B cell (primary cell): Measurements from ENCODE around the gene PPBP. TPM values are rescaled to one million over a fixed set of nuclear protein-coding genes. Genes with fewer than 3 reads are reported as not detected.

ENCODE experiments used
- ATAC-seq: fragments of 200-7000 bp; cut with Tn5 transposase; one replicate; pipeline ENCODE4 v1.10.0; 2021; ENCODE audit warnings: low read depth, mild to moderate bottlenecking, moderate number of reproducible peaks, moderate library complexity
- CTCF ChIA-PET: fragments of 350-600 bp; sonication (Branson Sonifier 250); formaldehyde crosslinking; loops from one replicate; lab custom pipeline; 2021; ENCODE audit warnings: antibody characterized with exemption, inconsistent platforms; lab: Charles Lee
- POLR2A ChIA-PET: fragments of 350-600 bp; sonication (Branson Sonifier 250); formaldehyde crosslinking; loops from one replicate; lab custom pipeline; 2021; ENCODE audit warnings: antibody characterized with exemption; lab: Charles Lee
- DNase-seq: peaks from one replicate; pipeline ENCODE4 v3.0.0; 2013
- H2AFZ ChIP-seq: 2 replicates; pipeline ENCODE4 v1.6.1; 2012; ENCODE audit warnings: mild to moderate bottlenecking, low read depth, low read length; ENCODE audit not compliant: insufficient read depth, poor library complexity, severe bottlenecking
- H3K27ac ChIP-seq, 2 donors: 1 replicate in 1 of 2; 2 replicates in 1 of 2; pipeline ENCODE4 v1.5.1; 2012 to 2013; ENCODE audit warnings: low read length in 2 of 2, mild to moderate bottlenecking in 2 of 2, moderate library complexity in 1 of 2
- H3K27me3 ChIP-seq, 4 experiments: fragments of 200-600 bp in 1 of 4; sonication (generic) in 1 of 4; replicated peaks in 1 of 4; 1 replicate in 2 of 4; 2 replicates in 2 of 4; pipeline versions ENCODE4 v1.6.1 to v1.7.0; 2013 to 2016; ENCODE audit warnings: low read length in 3 of 4, mild to moderate bottlenecking in 2 of 4, mixed read lengths in 1 of 4, moderate library complexity in 1 of 4; ENCODE audit not compliant: insufficient read depth in 4 of 4, control insufficient read depth in 3 of 4; ENCODE audit errors: control extremely low read depth in 1 of 4
- H3K36me3 ChIP-seq, 2 experiments: replicated peaks in 1 of 2; 1 replicate in 1 of 2; 2 replicates in 1 of 2; pipeline versions ENCODE4 v1.6.1 to v1.7.1; 2013; ENCODE audit warnings: low read length in 1 of 2; ENCODE audit not compliant: insufficient read depth in 2 of 2, control insufficient read depth in 1 of 2; ENCODE audit errors: control extremely low read depth in 1 of 2, extremely low read depth in 1 of 2
- H3K4me1 ChIP-seq, 2 donors: fragments of 200-600 bp in 1 of 2; sonication (generic) in 1 of 2; 1 replicate in 1 of 2; 2 replicates in 1 of 2; pipeline versions ENCODE4 v1.5.1 to v1.6.1; 2013 to 2017; ENCODE audit warnings: low read length in 2 of 2; ENCODE audit not compliant: control insufficient read depth in 2 of 2, insufficient read depth in 2 of 2
- H3K4me2 ChIP-seq: replicated peaks from 2 replicates; pipeline ENCODE3; 2012; ENCODE audit warnings: mild to moderate bottlenecking, low read depth, low read length; ENCODE audit not compliant: poor library complexity, severe bottlenecking
- H3K4me3 ChIP-seq, 5 experiments: fragments of 200-600 bp in 1 of 5; sonication (generic) in 1 of 5; 1 replicate in 3 of 5; 2 replicates in 2 of 5; pipeline versions ENCODE4 v1.5.1 to v1.7.0; 2011 to 2016; ENCODE audit warnings: low read length in 4 of 5, mild to moderate bottlenecking in 4 of 5, low read depth in 2 of 5, control low read depth in 1 of 5, moderate library complexity in 1 of 5; ENCODE audit not compliant: insufficient read depth in 1 of 5; ENCODE audit errors: control extremely low read depth in 1 of 5, extremely low read depth in 1 of 5
- H3K79me2 ChIP-seq: fragments of 200-600 bp; sonication (generic); one replicate; pipeline ENCODE4 v1.6.0; 2016; ENCODE audit warnings: low read length; ENCODE audit not compliant: control insufficient read depth, insufficient read depth
- H3K9ac ChIP-seq: fragments of 200-600 bp; sonication (generic); 2 replicates; pipeline ENCODE4 v1.6.1; 2017; ENCODE audit warnings: mild to moderate bottlenecking, low read length, moderate library complexity
- H3K9me3 ChIP-seq, 3 donors: one replicate each; pipeline versions ENCODE4 v1.6.1 to v1.7.1; 2013; ENCODE audit warnings: low read length in 2 of 3; ENCODE audit not compliant: control insufficient read depth in 2 of 3, insufficient read depth in 1 of 3; ENCODE audit errors: control extremely low read depth in 1 of 3
- H4K20me1 ChIP-seq: 2 replicates; pipeline ENCODE4 v1.6.0; 2012; ENCODE audit warnings: mild to moderate bottlenecking, low read length; ENCODE audit not compliant: insufficient read depth, control insufficient read depth, poor library complexity, severe bottlenecking
- H3K27ac Mint-ChIP-seq: one replicate; pipeline ENCODE4 v1.8.0; 2021; ENCODE audit warnings: mixed read lengths
- H3K27me3 Mint-ChIP-seq: one replicate; pipeline ENCODE4 v1.8.0; 2021; ENCODE audit warnings: mixed read lengths
- H3K4me1 Mint-ChIP-seq: one replicate; pipeline ENCODE4 v1.8.0; 2021; ENCODE audit warnings: mixed read lengths
- H3K4me3 Mint-ChIP-seq: one replicate; pipeline ENCODE4 v1.8.0; 2021; ENCODE audit warnings: mixed read lengths
- H3K9me3 Mint-ChIP-seq: one replicate; pipeline ENCODE4 v1.8.0; 2022; ENCODE audit warnings: mixed read lengths; ENCODE audit not compliant: insufficient read depth
- EZH2 ChIP-seq: IDR thresholded peaks from 2 replicates; pipeline ENCODE4 v1.6.1; 2012; ENCODE audit warnings: borderline replicate concordance, low read depth, mild to moderate bottlenecking, moderate library complexity, low read length; ENCODE audit not compliant: insufficient read depth, poor library complexity, severe bottlenecking
- intact Hi-C: fragments of 100-400 bp; cut with micrococcal nuclease; formaldehyde crosslinking; loops from one replicate; pipeline ENCODE4 v1.10.0; 2022
- polyA plus RNA-seq: library from polyadenylated mRNA; depleted of rRNA; stranded (reverse); fragments of >200 nt; gene quantifications from 2 replicates; pipeline ENCODE4 v1.2.3, GENCODE V29; 2012
- total RNA-seq, 2 donors: library from RNA; stranded (reverse); fragments of 120-200 nt in 1 of 2; gene quantifications; 1 replicate in 1 of 2; 2 replicates in 1 of 2; pipeline versions ENCODE4 v1.2.3 to v1.2.4, GENCODE V29; 2013 to 2022
- TF ChIP-seq, protein P1 (sequence below): fragments of 200-600 bp; IDR thresholded peaks from one replicate; pipeline ENCODE4 v1.8.0; 2022; ENCODE audit warnings: antibody characterized with exemption, mild to moderate bottlenecking

PPBP gene
- total and polyA plus RNA-seq, 2 donors (not counting 1 experiment from before 2014, with no cell fraction given), result 0.42 to 0.43 TPM

DNA sequence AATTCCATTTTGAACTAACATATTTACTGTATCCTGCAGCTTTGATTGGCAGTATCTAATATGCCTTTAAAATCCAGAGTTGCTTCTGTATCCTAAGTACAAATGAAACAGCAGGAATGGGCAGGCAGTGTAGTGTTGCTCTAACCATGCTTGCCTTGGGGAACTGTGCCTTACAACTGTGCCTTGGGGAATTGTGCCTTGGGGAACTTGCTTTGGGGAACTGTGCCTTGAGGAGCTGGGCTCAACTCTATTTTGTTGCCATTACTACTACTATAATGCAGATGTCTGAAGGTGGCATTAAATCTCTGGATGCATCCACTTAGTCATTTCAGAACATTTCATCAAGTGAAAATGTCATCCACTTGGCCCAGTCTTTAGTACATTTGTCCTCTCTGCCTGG, 43.6 kb upstream of the PPBP start:
- Mint-ChIP-seq H3K9me3 (no peaks in the 10 kb centered on the region), H3K4me1 (no peaks in the 10 kb centered on the region), H3K27me3 (peaks cover 12% of the 10 kb centered on the region), H3K27ac (no peak overlapping the region), H3K4me3 (no peak overlapping the region)
- H4K20me1 ChIP-seq, result no peaks in the 10 kb centered on the region
- ChIA-PET POLR2A (no interaction called here), CTCF (no interaction called here)
- no peak for TF ChIP-seq EZH2
- TF ChIP-seq, protein P1, sequence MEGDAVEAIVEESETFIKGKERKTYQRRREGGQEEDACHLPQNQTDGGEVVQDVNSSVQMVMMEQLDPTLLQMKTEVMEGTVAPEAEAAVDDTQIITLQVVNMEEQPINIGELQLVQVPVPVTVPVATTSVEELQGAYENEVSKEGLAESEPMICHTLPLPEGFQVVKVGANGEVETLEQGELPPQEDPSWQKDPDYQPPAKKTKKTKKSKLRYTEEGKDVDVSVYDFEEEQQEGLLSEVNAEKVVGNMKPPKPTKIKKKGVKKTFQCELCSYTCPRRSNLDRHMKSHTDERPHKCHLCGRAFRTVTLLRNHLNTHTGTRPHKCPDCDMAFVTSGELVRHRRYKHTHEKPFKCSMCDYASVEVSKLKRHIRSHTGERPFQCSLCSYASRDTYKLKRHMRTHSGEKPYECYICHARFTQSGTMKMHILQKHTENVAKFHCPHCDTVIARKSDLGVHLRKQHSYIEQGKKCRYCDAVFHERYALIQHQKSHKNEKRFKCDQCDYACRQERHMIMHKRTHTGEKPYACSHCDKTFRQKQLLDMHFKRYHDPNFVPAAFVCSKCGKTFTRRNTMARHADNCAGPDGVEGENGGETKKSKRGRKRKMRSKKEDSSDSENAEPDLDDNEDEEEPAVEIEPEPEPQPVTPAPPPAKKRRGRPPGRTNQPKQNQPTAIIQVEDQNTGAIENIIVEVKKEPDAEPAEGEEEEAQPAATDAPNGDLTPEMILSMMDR, result no peak
- ATAC-seq, result no peak
- no peaks in the 10 kb centered on the region for H3K79me2 ChIP-seq
- H3K4me2 ChIP-seq, result no peak overlapping the region
- no peak overlapping the region for H3K9ac ChIP-seq
- no peaks in the 10 kb centered on the region for H3K9me3 ChIP-seq
- no peaks in the 10 kb centered on the region for H3K36me3 ChIP-seq
- no peak for DNase-seq
- H2AFZ ChIP-seq, result no peak overlapping the region
- H3K27ac ChIP-seq, result no peak overlapping the region
- H3K27me3 ChIP-seq, result peaks cover 0 to 5% (median 2%) of the 10 kb centered on the region in 4 experiments
- H3K4me1 ChIP-seq, result no peaks in the 10 kb centered on the region
- intact Hi-C loops, result no loop called here
- H3K4me3 ChIP-seq, result no peak overlapping the region

DNA sequence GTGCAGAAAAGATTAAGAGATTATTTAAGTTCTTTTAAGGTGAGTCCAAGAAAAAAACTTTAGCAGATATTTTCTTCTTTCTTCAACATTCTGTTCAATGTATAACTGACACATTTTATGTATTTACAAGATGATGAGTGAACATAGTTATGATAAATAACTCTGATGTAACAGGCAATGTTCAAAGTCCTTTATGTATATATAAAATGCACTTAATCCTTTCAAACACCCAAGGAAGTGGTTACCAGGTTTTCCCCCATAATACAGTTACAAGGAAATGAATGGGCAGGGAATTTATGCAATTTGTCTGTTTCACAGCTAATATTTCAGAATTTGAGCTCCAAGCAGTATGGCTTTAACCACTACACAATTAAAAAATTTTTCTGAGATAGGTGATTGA, 42.3 kb upstream of the PPBP start:
- no peak for DNase-seq
- Histone ChIP-seq H3K4me2 (no peak overlapping the region), H4K20me1 (no peaks in the 10 kb centered on the region), H2AFZ (no peak overlapping the region), H3K4me1 (no peaks in the 10 kb centered on the region), H3K36me3 (no peaks in the 10 kb centered on the region), H3K27ac (no peak overlapping the region), H3K27me3 (peaks cover 0 to 5% (median 2%) of the 10 kb centered on the region in 4 experiments), H3K9me3 (no peaks in the 10 kb centered on the region), H3K4me3 (no peak overlapping the region), H3K9ac (no peak overlapping the region), H3K79me2 (no peaks in the 10 kb centered on the region)
- peaks cover 7% of the 10 kb centered on the region for H3K27me3 Mint-ChIP-seq
- ChIA-PET POLR2A (no interaction called here), CTCF (no interaction called here)
- no peak overlapping the region for H3K27ac Mint-ChIP-seq
- TF ChIP-seq, protein P1, result no peak
- no peak for TF ChIP-seq EZH2
- no peak overlapping the region for H3K4me3 Mint-ChIP-seq
- intact Hi-C loops, result no loop called here
- no peaks in the 10 kb centered on the region for H3K4me1 Mint-ChIP-seq
- H3K9me3 Mint-ChIP-seq, result peaks cover 2% of the 10 kb centered on the region
- no peak for ATAC-seq
